ENCODE data around the gene IFNAR2. TPM values are rescaled to one million over a fixed set of nuclear protein-coding genes. Genes with fewer than 3 reads are reported as not detected.

IFNAR2 gene
- total and polyA plus RNA-seq, 2 donors from 2014 or later, result 14.8 to 56.5 TPM

GRCh38 chr21:33236013-33236686 lies 6.4 kb downstream of the IFNAR2 start:
- H3K9ac ChIP-seq (ENCODE audit: low read length in 3 of 3), result no peak overlapping the region
- H3K9me3 ChIP-seq (ENCODE audit: control insufficient read depth in 2 of 3, insufficient read depth in 1 of 3, low read length in 3 of 3), result no peaks in the 10 kb centered on the region
- H3K4me1 ChIP-seq (ENCODE audit: control insufficient read depth in 2 of 3, insufficient read depth in 2 of 3, low read depth in 1 of 3, low read length in 3 of 3), result peaks cover 0 to under 1% (median 0%) of the 10 kb centered on the region in 3 donors
- no peaks in the 10 kb centered on the region for H3K36me3 ChIP-seq (ENCODE audit: control insufficient read depth in 2 of 3, insufficient read depth in 3 of 3, low read length in 3 of 3)
- no peak overlapping the region for H3K4me3 ChIP-seq (ENCODE audit: low read length in 3 of 3)
- no peaks in the 10 kb centered on the region for H3K27me3 ChIP-seq (ENCODE audit: control insufficient read depth, insufficient read depth, low read length)
- TF ChIP-seq CTCF (IDR thresholded peaks at IDR 0.05; ENCODE audit: borderline replicate concordance, extremely low read depth, insufficient read depth), result no peak
- no peak for FAIRE-seq
- DNase-seq, result no peak
- intact Hi-C loops (cut with DNase I), result no loop called here
- no peak overlapping the region for H3K27ac ChIP-seq (ENCODE audit: low read depth in 2 of 2, low read length in 2 of 2)

- Histone ChIP-seq H3K27ac (ENCODE audit: low read depth in 2 of 2, low read length in 2 of 2) (no peak overlapping the region), H3K4me1 (ENCODE audit: control insufficient read depth in 2 of 3, insufficient read depth in 2 of 3, low read depth in 1 of 3, low read length in 3 of 3) (no peaks in the 10 kb centered on the region), H3K4me3 (ENCODE audit: low read length in 3 of 3) (no peak overlapping the region), H3K9ac (ENCODE audit: low read length in 3 of 3) (no peak overlapping the region), H3K36me3 (ENCODE audit: control insufficient read depth in 2 of 3, insufficient read depth in 3 of 3, low read length in 3 of 3) (no peaks in the 10 kb centered on the region), H3K9me3 (ENCODE audit: control insufficient read depth in 2 of 3, insufficient read depth in 1 of 3, low read length in 3 of 3) (no peaks in the 10 kb centered on the region), H3K27me3 (ENCODE audit: control insufficient read depth, insufficient read depth, low read length) (no peaks in the 10 kb centered on the region)
- no peak for DNase-seq
- no peak for FAIRE-seq
- intact Hi-C loops (cut with DNase I), result no loop called here
- no peak for TF ChIP-seq CTCF (IDR thresholded peaks at IDR 0.05; ENCODE audit: borderline replicate concordance, extremely low read depth, insufficient read depth)
Observed at GRCh38 chr21:33236766-33237165, 7.0 kb downstream of the IFNAR2 start.

GRCh38 chr21:33237486-33237885 lies 7.7 kb downstream of the IFNAR2 start:
- Histone ChIP-seq H3K4me1 (ENCODE audit: control insufficient read depth in 2 of 3, insufficient read depth in 2 of 3, low read depth in 1 of 3, low read length in 3 of 3) (no peaks in the 10 kb centered on the region), H3K27me3 (ENCODE audit: control insufficient read depth, insufficient read depth, low read length) (no peaks in the 10 kb centered on the region), H3K36me3 (ENCODE audit: control insufficient read depth in 2 of 3, insufficient read depth in 3 of 3, low read length in 3 of 3) (peaks cover 0 to 2% (median 0%) of the 10 kb centered on the region in 3 donors), H3K9me3 (ENCODE audit: control insufficient read depth in 2 of 3, insufficient read depth in 1 of 3, low read length in 3 of 3) (no peaks in the 10 kb centered on the region), H3K9ac (ENCODE audit: low read length in 3 of 3) (no peak overlapping the region), H3K27ac (ENCODE audit: low read depth in 2 of 2, low read length in 2 of 2) (no peak overlapping the region), H3K4me3 (ENCODE audit: low read length in 3 of 3) (no peak overlapping the region)
- TF ChIP-seq CTCF (IDR thresholded peaks at IDR 0.05; ENCODE audit: borderline replicate concordance, extremely low read depth, insufficient read depth), result no peak
- intact Hi-C loops (cut with DNase I), result no loop called here
- FAIRE-seq (no peak), DNase-seq (no peak)

- intact Hi-C loops (cut with DNase I), result no loop called here
- Histone ChIP-seq H3K4me3 (ENCODE audit: low read length in 3 of 3) (no peak overlapping the region), H3K27ac (ENCODE audit: low read depth in 2 of 2, low read length in 2 of 2) (no peak overlapping the region), H3K4me1 (ENCODE audit: control insufficient read depth in 2 of 3, insufficient read depth in 2 of 3, low read depth in 1 of 3, low read length in 3 of 3) (no peaks in the 10 kb centered on the region), H3K9ac (ENCODE audit: low read length in 3 of 3) (no peak overlapping the region), H3K27me3 (ENCODE audit: control insufficient read depth, insufficient read depth, low read length) (no peaks in the 10 kb centered on the region), H3K36me3 (ENCODE audit: control insufficient read depth in 2 of 3, insufficient read depth in 3 of 3, low read length in 3 of 3) (peaks cover 0 to 2% (median 0%) of the 10 kb centered on the region in 3 donors), H3K9me3 (ENCODE audit: control insufficient read depth in 2 of 3, insufficient read depth in 1 of 3, low read length in 3 of 3) (no peaks in the 10 kb centered on the region)
- no peak for DNase-seq
- FAIRE-seq, result no peak
- no peak for TF ChIP-seq CTCF (IDR thresholded peaks at IDR 0.05; ENCODE audit: borderline replicate concordance, extremely low read depth, insufficient read depth)
Observed at GRCh38 chr21:33238146-33238545, 8.4 kb downstream of the IFNAR2 start.

All from kidney (tissue), 14 donors.